HEK293 (cell line): ENCODE results near the gene IFIH1.

Experiments used
- CTCF ChIA-PET: fragments of 350-600 bp; formaldehyde crosslinking; extraction: SDS; loops from one replicate; lab custom pipeline; 2021; ENCODE audit warnings: antibody characterized with exemption; lab: Yijun Ruan, JAX
- POLR2A ChIA-PET: fragments of 300-600 bp; formaldehyde crosslinking; extraction: SDS; loops from one replicate; lab custom pipeline; 2020; ENCODE audit warnings: antibody characterized with exemption, inconsistent platforms; lab: Yijun Ruan, JAX
- H3K27ac ChIP-seq: fragments of 200-500 bp; sonication (Bioruptor generic); 2 replicates; pipeline ENCODE4 v1.5.1; 2014; ENCODE audit warnings: low read depth, low read length, control low read depth, inconsistent platforms; ENCODE audit errors: extremely low read depth
- H3K36me3 ChIP-seq, 2 experiments: fragments of 200-500 bp in 1 of 2; sonication (Bioruptor generic) in 1 of 2; 1 replicate in 1 of 2; 2 replicates in 1 of 2; pipeline ENCODE4 v1.5.1; 2014 to 2017; ENCODE audit warnings: inconsistent platforms in 2 of 2, low read length in 2 of 2; ENCODE audit not compliant: control insufficient read depth in 2 of 2, insufficient read depth in 1 of 2
- H3K4me1 ChIP-seq: fragments of 200-500 bp; sonication (Bioruptor generic); 2 replicates; pipeline ENCODE4 v1.5.1; 2014; ENCODE audit warnings: mild to moderate bottlenecking, low read length, inconsistent platforms; ENCODE audit not compliant: control insufficient read depth, insufficient read depth
- H3K4me3 ChIP-seq: 2 replicates; pipeline ENCODE4 v1.5.1; 2011; ENCODE audit warnings: low read depth, mild to moderate bottlenecking, control low read depth, low read length, moderate library complexity
- H3K9me3 ChIP-seq: fragments of 200-500 bp; sonication (Bioruptor generic); 2 replicates; pipeline ENCODE4 v1.5.1; 2014; ENCODE audit warnings: low read depth, low read length, inconsistent platforms; ENCODE audit not compliant: control insufficient read depth, insufficient read depth
- GFI1B ChIP-seq: fragments of 450-650 bp; formaldehyde crosslinking; IDR thresholded peaks from 2 replicates; pipeline ENCODE4 v1.5.1; 2016; ENCODE audit warnings: missing biosample characterization, missing genetic modification characterization
- HOXD13 ChIP-seq: sonication (generic); formaldehyde crosslinking; IDR thresholded peaks from 2 replicates; pipeline ENCODE4 v1.8.0; 2022; ENCODE audit warnings: missing genetic modification reagents, borderline replicate concordance
- MYNN ChIP-seq: fragments of 450-650 bp; formaldehyde crosslinking; IDR thresholded peaks from 2 replicates; pipeline ENCODE4 v1.5.1; 2016; ENCODE audit warnings: missing biosample characterization, missing genetic modification characterization, borderline replicate concordance
- SETDB1 ChIP-seq: IDR thresholded peaks from one replicate; pipeline ENCODE4 v1.6.1; 2017; ENCODE audit warnings: mild to moderate bottlenecking, low read length, moderate library complexity, mixed read lengths; ENCODE audit not compliant: insufficient read length
- TCF7L2 ChIP-seq: IDR thresholded peaks from 2 replicates; pipeline ENCODE4 v1.6.1; 2011; ENCODE audit warnings: low read depth, mild to moderate bottlenecking, inconsistent platforms, low read length, moderate library complexity, borderline replicate concordance
- YY1 ChIP-seq: fragments of 450-650 bp; formaldehyde crosslinking; IDR thresholded peaks from 2 replicates; pipeline ENCODE4 v1.5.1; 2018; ENCODE audit warnings: missing biosample characterization, missing genetic modification characterization
- ZFHX2 ChIP-seq: fragments of 450-650 bp; formaldehyde crosslinking; conservative IDR thresholded peaks from 2 replicates; pipeline ENCODE4 v1.5.1; 2016; ENCODE audit warnings: missing biosample characterization, missing genetic modification characterization
- ZFP3 ChIP-seq: fragments of 450-650 bp; formaldehyde crosslinking; IDR thresholded peaks from 2 replicates; pipeline ENCODE4 v1.5.1; 2016; ENCODE audit warnings: low read depth, missing biosample characterization, missing genetic modification characterization
- ZFP37 ChIP-seq: fragments of 450-650 bp; formaldehyde crosslinking; IDR thresholded peaks from 2 replicates; pipeline ENCODE4 v1.5.1; 2016; ENCODE audit warnings: missing biosample characterization, missing genetic modification characterization
- ZNF549 ChIP-seq: fragments of 450-650 bp; IDR thresholded peaks from 2 replicates; pipeline ENCODE4 v1.5.1; 2018; ENCODE audit warnings: missing biosample characterization, missing genetic modification characterization, mild to moderate bottlenecking, inconsistent platforms, moderate library complexity
- ZNF623 ChIP-seq: fragments of 450-650 bp; formaldehyde crosslinking; IDR thresholded peaks from 2 replicates; pipeline ENCODE4 v1.5.1; 2016; ENCODE audit warnings: missing biosample characterization, missing genetic modification characterization
- ZNF76 ChIP-seq: fragments of 450-650 bp; formaldehyde crosslinking; IDR thresholded peaks from 2 replicates; pipeline ENCODE4; 2016; ENCODE audit warnings: low read depth, missing biosample characterization, missing genetic modification characterization, borderline replicate concordance
- ZNF785 ChIP-seq: fragments of 450-650 bp; formaldehyde crosslinking; IDR thresholded peaks from 2 replicates; pipeline ENCODE4 v1.5.1; 2016; ENCODE audit warnings: missing biosample characterization, missing genetic modification characterization
- TF ChIP-seq, protein P1 (sequence below): fragments of 450-650 bp; formaldehyde crosslinking; IDR thresholded peaks from 2 replicates; pipeline ENCODE4; 2016; ENCODE audit warnings: missing biosample characterization, missing genetic modification characterization
- TF ChIP-seq, protein P2 (sequence below): sonication (generic); formaldehyde crosslinking; IDR thresholded peaks from 2 replicates; pipeline ENCODE4 v1.8.1; 2022; ENCODE audit warnings: mild to moderate bottlenecking, moderate library complexity, missing genetic modification reagents
- TF ChIP-seq, protein P3 (sequence below): fragments of 450-650 bp; formaldehyde crosslinking; IDR thresholded peaks from 2 replicates; pipeline ENCODE4 v1.5.1; 2017; ENCODE audit warnings: missing biosample characterization, missing genetic modification characterization
- TF ChIP-seq, protein P4 (sequence below): fragments of 450-650 bp; formaldehyde crosslinking; IDR thresholded peaks from 2 replicates; pipeline ENCODE4 v1.5.1; 2016; ENCODE audit warnings: missing biosample characterization, missing genetic modification characterization, low read depth

The IFIH1 gene

DNA sequence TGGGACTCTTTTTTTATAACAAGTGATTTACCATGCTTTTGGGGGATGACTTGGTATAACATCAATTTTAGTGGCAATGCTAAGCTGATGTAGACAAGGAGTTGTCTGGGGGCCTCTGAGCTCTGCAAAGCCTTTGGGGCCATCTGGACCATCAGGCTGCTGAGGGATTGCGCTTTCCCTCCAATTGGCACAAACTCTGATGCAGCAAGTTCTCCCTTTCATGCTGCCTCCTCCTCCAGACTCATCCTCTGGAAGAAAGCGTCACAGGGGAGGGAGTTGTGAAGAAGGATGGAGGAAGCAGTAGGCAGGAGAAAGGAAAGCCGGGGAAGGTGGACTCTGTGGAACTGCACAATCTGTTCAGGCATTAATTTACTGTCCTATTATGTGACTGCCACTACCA is 65.0 kb downstream of the IFIH1 start:
- no peak for TF ChIP-seq ZFP3 (tag by site-specific recombination)
- no peak for TF ChIP-seq ZFP37 (tag by site-specific recombination)
- TF ChIP-seq, protein P1, sequence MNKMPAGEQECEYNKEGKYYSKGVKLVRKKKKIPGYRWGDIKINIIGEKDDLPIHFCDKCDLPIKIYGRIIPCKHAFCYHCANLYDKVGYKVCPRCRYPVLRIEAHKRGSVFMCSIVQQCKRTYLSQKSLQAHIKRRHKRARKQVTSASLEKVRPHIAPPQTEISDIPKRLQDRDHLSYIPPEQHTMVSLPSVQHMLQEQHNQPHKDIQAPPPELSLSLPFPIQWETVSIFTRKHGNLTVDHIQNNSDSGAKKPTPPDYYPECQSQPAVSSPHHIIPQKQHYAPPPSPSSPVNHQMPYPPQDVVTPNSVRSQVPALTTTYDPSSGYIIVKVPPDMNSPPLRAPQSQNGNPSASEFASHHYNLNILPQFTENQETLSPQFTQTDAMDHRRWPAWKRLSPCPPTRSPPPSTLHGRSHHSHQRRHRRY (tag by site-specific recombination): no peak
- TF ChIP-seq ZNF549 (tag by site-specific recombination): no peak
- no peak for TF ChIP-seq SETDB1
- Histone ChIP-seq H3K4me3 (no peak overlapping the region), H3K27ac (no peak overlapping the region), H3K9me3 (no peaks in the 10 kb centered on the region), H3K4me1 (no peaks in the 10 kb centered on the region), H3K36me3 (no peaks in the 10 kb centered on the region)
- POLR2A ChIA-PET: no interaction called here
- CTCF ChIA-PET: interaction anchor here (1.0 kb wide), 1 partner anchor 33 kb away, joined by 3 read pairs; no protein-coding TSS in a partner anchor

DNA sequence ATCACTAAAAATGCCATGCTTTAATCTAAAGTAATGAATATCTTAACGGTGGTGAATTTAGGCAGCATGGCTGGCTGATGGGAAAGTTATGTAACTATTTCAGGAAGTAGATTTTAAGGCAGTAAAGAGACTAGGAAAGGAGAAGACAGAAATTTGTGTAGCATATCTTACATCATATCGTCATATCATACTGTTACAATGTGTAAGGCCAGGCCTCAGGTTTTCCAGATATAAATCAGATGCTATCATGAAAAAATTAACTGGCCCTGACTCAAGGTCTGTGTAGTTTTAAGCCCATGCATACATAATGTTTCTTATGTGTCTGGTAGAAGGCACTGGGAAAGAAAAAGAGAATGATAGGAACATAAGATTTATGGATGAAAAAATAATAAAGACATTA is 66.3 kb downstream of the IFIH1 start:
- CTCF ChIA-PET: interaction anchor here (0.9 kb wide), 1 partner anchor 32 kb away, joined by 3 read pairs; no protein-coding TSS in a partner anchor
- Histone ChIP-seq H3K4me1 (no peaks in the 10 kb centered on the region), H3K36me3 (no peaks in the 10 kb centered on the region), H3K27ac (no peak overlapping the region)
- TF ChIP-seq ZFHX2: no peak
- TF ChIP-seq ZNF785 (tag by site-specific recombination): no peak
- no peak for TF ChIP-seq TCF7L2
- TF ChIP-seq, all 188 proteins: peak for 0
- POLR2A ChIA-PET: no interaction called here
- Histone ChIP-seq H3K4me3 (no peak overlapping the region), H3K9me3 (no peaks in the 10 kb centered on the region)

DNA sequence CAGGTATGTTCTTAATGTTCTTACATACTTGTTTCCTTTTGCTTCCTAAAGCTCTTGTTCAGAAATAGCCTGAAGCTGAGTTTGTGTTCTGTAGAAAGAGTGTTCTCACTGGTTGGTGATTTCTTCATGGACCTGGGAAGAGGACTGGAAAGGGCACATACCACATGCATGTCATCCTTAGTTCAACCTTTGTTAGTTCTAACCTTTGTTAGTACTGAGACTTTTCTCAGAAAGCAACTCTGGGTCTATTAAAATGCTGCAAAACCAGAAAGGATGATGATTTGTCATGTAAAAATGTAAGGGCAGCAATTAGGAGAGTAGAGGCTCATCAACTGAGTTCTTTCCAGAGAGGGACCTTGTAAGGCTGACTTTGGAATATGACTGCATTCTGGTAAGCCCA is 72.7 kb downstream of the IFIH1 start:
- TF ChIP-seq, protein P2, sequence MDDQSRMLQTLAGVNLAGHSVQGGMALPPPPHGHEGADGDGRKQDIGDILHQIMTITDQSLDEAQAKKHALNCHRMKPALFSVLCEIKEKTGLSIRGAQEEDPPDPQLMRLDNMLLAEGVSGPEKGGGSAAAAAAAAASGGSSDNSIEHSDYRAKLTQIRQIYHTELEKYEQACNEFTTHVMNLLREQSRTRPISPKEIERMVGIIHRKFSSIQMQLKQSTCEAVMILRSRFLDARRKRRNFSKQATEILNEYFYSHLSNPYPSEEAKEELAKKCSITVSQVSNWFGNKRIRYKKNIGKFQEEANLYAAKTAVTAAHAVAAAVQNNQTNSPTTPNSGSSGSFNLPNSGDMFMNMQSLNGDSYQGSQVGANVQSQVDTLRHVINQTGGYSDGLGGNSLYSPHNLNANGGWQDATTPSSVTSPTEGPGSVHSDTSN: no peak
- TF ChIP-seq ZNF623 (tag by site-specific recombination) (no peak), ZNF76 (tag by site-specific recombination) (no peak), YY1 (no peak), MYNN (no peak), GFI1B (tag by site-specific recombination) (no peak), HOXD13 (CRISPR knock-in tag) (no peak)
- TF ChIP-seq, protein P3, sequence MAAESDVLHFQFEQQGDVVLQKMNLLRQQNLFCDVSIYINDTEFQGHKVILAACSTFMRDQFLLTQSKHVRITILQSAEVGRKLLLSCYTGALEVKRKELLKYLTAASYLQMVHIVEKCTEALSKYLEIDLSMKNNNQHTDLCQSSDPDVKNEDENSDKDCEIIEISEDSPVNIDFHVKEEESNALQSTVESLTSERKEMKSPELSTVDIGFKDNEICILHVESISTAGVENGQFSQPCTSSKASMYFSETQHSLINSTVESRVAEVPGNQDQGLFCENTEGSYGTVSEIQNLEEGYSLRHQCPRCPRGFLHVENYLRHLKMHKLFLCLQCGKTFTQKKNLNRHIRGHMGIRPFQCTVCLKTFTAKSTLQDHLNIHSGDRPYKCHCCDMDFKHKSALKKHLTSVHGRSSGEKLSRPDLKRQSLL: no peak
- TF ChIP-seq, protein P4, sequence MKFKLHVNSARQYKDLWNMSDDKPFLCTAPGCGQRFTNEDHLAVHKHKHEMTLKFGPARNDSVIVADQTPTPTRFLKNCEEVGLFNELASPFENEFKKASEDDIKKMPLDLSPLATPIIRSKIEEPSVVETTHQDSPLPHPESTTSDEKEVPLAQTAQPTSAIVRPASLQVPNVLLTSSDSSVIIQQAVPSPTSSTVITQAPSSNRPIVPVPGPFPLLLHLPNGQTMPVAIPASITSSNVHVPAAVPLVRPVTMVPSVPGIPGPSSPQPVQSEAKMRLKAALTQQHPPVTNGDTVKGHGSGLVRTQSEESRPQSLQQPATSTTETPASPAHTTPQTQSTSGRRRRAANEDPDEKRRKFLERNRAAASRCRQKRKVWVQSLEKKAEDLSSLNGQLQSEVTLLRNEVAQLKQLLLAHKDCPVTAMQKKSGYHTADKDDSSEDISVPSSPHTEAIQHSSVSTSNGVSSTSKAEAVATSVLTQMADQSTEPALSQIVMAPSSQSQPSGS (tag by site-specific recombination): no peak
- Histone ChIP-seq H3K4me1 (no peaks in the 10 kb centered on the region), H3K27ac (no peak overlapping the region), H3K9me3 (no peaks in the 10 kb centered on the region), H3K36me3 (no peaks in the 10 kb centered on the region), H3K4me3 (no peak overlapping the region)
- CTCF ChIA-PET: interaction anchor here (2.1 kb wide), 1 partner anchor 25 kb away, joined by 7 read pairs; no protein-coding TSS in a partner anchor
- POLR2A ChIA-PET: no interaction called here
